ENCODE measurements around the gene NCKIPSD.

The NCKIPSD gene

DNA sequence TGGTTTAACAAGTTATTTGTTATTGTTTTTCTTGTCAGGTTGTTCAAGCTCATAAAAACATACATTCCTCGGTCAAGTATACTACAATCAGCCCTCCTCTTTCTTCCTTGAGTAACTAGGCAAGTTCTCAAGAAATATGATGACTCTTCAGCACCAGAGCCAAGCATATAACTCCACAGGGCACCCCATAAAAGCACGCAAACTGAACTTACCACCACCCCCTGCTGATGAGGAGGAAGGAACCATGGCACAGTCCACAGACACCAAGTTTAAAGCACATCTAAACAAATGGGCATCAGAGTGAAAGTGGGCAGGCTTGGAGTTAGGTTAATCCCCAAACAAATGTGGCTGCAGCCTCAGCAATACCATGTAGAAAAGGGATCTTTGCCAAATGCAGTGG, 26.0 kb upstream of the NCKIPSD start:
- H3K9me3 ChIP-seq (ENCODE audit: insufficient read depth, low read length, severe bottlenecking) = no peaks in the 10 kb centered on the region
- H4K20me1 ChIP-seq (ENCODE audit: insufficient read depth, low read length) = peaks cover 56% of the 10 kb centered on the region
- no peaks in the 10 kb centered on the region for H3K27me3 ChIP-seq (ENCODE audit: insufficient read depth, low read length, poor library complexity)
- peaks cover 74% of the 10 kb centered on the region for H3K36me3 ChIP-seq (ENCODE audit: insufficient read depth, low read length)
- peaks cover 97% of the 10 kb centered on the region for H3K79me2 ChIP-seq (ENCODE audit: insufficient read depth, low read length)
- no peak overlapping the region for H3K4me3 ChIP-seq (ENCODE audit: low read depth in 1 of 2, low read length in 2 of 2)
- TF ChIP-seq EZH2 (IDR thresholded peaks at IDR 0.05; ENCODE audit: borderline replicate concordance, low read depth, low read length, severe bottlenecking) = no peak
- TF ChIP-seq, protein P1, sequence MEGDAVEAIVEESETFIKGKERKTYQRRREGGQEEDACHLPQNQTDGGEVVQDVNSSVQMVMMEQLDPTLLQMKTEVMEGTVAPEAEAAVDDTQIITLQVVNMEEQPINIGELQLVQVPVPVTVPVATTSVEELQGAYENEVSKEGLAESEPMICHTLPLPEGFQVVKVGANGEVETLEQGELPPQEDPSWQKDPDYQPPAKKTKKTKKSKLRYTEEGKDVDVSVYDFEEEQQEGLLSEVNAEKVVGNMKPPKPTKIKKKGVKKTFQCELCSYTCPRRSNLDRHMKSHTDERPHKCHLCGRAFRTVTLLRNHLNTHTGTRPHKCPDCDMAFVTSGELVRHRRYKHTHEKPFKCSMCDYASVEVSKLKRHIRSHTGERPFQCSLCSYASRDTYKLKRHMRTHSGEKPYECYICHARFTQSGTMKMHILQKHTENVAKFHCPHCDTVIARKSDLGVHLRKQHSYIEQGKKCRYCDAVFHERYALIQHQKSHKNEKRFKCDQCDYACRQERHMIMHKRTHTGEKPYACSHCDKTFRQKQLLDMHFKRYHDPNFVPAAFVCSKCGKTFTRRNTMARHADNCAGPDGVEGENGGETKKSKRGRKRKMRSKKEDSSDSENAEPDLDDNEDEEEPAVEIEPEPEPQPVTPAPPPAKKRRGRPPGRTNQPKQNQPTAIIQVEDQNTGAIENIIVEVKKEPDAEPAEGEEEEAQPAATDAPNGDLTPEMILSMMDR (IDR thresholded peaks at IDR 0.05; ENCODE audit: borderline replicate concordance, extremely low read depth, low read length, poor library complexity, severe bottlenecking) = no peak
- H3K4me2 ChIP-seq (ENCODE audit: insufficient read depth, low read length) = no peak overlapping the region
- ATAC-seq (ENCODE audit: insufficient read depth, low read depth) (no peak), DNase-seq (no peak)
- peaks cover 36% of the 10 kb centered on the region for H3K4me1 ChIP-seq (ENCODE audit: insufficient read depth, low read length)
- H3K9ac ChIP-seq (ENCODE audit: low read depth, low read length) = no peak overlapping the region
- H2AFZ ChIP-seq (ENCODE audit: low read depth, low read length) = no peak overlapping the region
- H3K27ac ChIP-seq (ENCODE audit: low read length) = no peak overlapping the region

DNA sequence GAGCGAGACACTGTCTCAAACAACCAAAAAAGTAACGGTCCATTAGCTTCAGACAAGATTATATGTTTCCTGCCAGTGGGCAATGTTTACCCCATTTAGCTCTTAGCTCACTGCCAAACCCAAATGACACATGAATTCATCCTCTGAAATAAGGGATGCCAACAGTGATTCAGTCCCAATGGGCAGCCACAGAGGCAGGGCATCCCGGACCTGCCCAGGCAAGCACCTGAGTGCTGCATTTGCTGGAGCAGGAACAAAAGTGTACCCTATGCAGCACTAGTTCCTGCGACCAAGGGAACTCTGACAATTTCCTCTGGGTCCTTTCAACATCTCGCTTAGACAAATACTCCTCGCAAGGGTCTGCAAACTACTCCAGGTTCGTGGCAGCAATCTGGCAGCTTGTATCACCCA, 23.3 kb upstream of the NCKIPSD start:
- H3K9me3 ChIP-seq (ENCODE audit: insufficient read depth, low read length, severe bottlenecking) = no peaks in the 10 kb centered on the region
- ATAC-seq (ENCODE audit: insufficient read depth, low read depth) = no peak
- peaks cover 74% of the 10 kb centered on the region for H4K20me1 ChIP-seq (ENCODE audit: insufficient read depth, low read length)
- H2AFZ ChIP-seq (ENCODE audit: low read depth, low read length) = no peak overlapping the region
- no peak for DNase-seq
- H3K27ac ChIP-seq (ENCODE audit: low read length) = no peak overlapping the region
- H3K4me1 ChIP-seq (ENCODE audit: insufficient read depth, low read length) = peaks cover 16% of the 10 kb centered on the region
- H3K36me3 ChIP-seq (ENCODE audit: insufficient read depth, low read length) = peaks cover 74% of the 10 kb centered on the region
- no peak for TF ChIP-seq EZH2 (IDR thresholded peaks at IDR 0.05; ENCODE audit: borderline replicate concordance, low read depth, low read length, severe bottlenecking)
- TF ChIP-seq, protein P1 (IDR thresholded peaks at IDR 0.05; ENCODE audit: borderline replicate concordance, extremely low read depth, low read length, poor library complexity, severe bottlenecking) = no peak
- peaks cover 97% of the 10 kb centered on the region for H3K79me2 ChIP-seq (ENCODE audit: insufficient read depth, low read length)
- H3K4me2 ChIP-seq (ENCODE audit: insufficient read depth, low read length) = no peak overlapping the region
- no peak overlapping the region for H3K4me3 ChIP-seq (ENCODE audit: low read depth in 1 of 2, low read length in 2 of 2)
- H3K9ac ChIP-seq (ENCODE audit: low read depth, low read length) = no peak overlapping the region
- H3K27me3 ChIP-seq (ENCODE audit: insufficient read depth, low read length, poor library complexity) = no peaks in the 10 kb centered on the region

DNA sequence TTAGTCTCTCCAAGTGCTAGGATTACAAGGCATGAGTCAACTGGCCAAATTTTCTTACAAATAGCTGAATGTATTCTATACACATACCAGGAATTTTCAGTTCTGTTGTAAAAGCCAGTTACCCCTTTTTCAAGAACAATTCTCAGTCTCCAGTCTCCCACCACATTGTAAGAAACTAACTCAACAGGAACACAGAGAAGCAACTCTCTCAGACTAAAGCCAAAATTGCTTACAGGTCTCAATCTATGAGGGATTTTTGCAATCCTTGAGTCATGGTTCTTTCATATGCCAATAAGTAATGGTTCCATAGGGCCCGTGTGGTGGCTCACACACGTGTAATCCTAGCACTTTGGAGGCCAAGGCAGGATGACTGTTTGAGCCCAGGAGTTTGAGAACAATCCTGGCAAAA, 22.8 kb upstream of the NCKIPSD start:
- Histone ChIP-seq H3K27ac (ENCODE audit: low read length) (no peak overlapping the region), H3K36me3 (ENCODE audit: insufficient read depth, low read length) (peaks cover 70% of the 10 kb centered on the region), H3K4me3 (ENCODE audit: low read depth in 1 of 2, low read length in 2 of 2) (no peak overlapping the region), H3K9me3 (ENCODE audit: insufficient read depth, low read length, severe bottlenecking) (no peaks in the 10 kb centered on the region), H3K4me1 (ENCODE audit: insufficient read depth, low read length) (peaks cover 13% of the 10 kb centered on the region), H3K4me2 (ENCODE audit: insufficient read depth, low read length) (no peak overlapping the region), H3K27me3 (ENCODE audit: insufficient read depth, low read length, poor library complexity) (no peaks in the 10 kb centered on the region), H2AFZ (ENCODE audit: low read depth, low read length) (no peak overlapping the region), H3K9ac (ENCODE audit: low read depth, low read length) (no peak overlapping the region), H4K20me1 (ENCODE audit: insufficient read depth, low read length) (peaks cover 74% of the 10 kb centered on the region), H3K79me2 (ENCODE audit: insufficient read depth, low read length) (peaks cover 97% of the 10 kb centered on the region)
- TF ChIP-seq, protein P1 (IDR thresholded peaks at IDR 0.05; ENCODE audit: borderline replicate concordance, extremely low read depth, low read length, poor library complexity, severe bottlenecking) = no peak
- no peak for TF ChIP-seq EZH2 (IDR thresholded peaks at IDR 0.05; ENCODE audit: borderline replicate concordance, low read depth, low read length, severe bottlenecking)
- DNase-seq = no peak
- ATAC-seq (ENCODE audit: insufficient read depth, low read depth) = no peak

DNA sequence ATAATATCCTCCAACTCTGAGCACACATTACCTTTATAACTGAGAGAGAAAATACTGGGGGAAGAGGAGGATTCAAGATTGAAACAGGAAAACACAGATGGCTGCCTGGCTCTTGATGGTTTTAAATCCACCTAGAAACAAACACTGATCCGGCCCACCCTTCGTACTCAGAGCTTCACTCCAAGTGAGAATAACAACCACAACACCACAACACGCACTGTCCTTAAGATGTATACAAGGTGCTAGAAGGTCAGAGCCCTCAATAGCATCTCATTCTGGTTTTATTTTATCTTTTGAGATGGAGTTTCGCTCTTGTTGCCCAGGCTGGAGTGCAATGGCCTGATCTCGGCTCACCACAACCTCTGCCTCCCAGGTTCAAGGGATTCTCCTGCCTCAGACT, 21.4 kb upstream of the NCKIPSD start:
- Histone ChIP-seq H2AFZ (ENCODE audit: low read depth, low read length) (no peak overlapping the region), H3K36me3 (ENCODE audit: insufficient read depth, low read length) (peaks cover 69% of the 10 kb centered on the region), H4K20me1 (ENCODE audit: insufficient read depth, low read length) (peaks cover 80% of the 10 kb centered on the region), H3K27me3 (ENCODE audit: insufficient read depth, low read length, poor library complexity) (no peaks in the 10 kb centered on the region), H3K9me3 (ENCODE audit: insufficient read depth, low read length, severe bottlenecking) (no peaks in the 10 kb centered on the region), H3K4me1 (ENCODE audit: insufficient read depth, low read length) (peaks cover 8% of the 10 kb centered on the region; the same call in 1 of the 2 replicates), H3K4me3 (ENCODE audit: low read depth in 1 of 2, low read length in 2 of 2) (no peak overlapping the region), H3K79me2 (ENCODE audit: insufficient read depth, low read length) (peaks cover 97% of the 10 kb centered on the region), H3K9ac (ENCODE audit: low read depth, low read length) (no peak overlapping the region), H3K4me2 (ENCODE audit: insufficient read depth, low read length) (no peak overlapping the region), H3K27ac (ENCODE audit: low read length) (no peak overlapping the region)
- TF ChIP-seq, protein P1 (IDR thresholded peaks at IDR 0.05; ENCODE audit: borderline replicate concordance, extremely low read depth, low read length, poor library complexity, severe bottlenecking) = no peak
- TF ChIP-seq EZH2 (IDR thresholded peaks at IDR 0.05; ENCODE audit: borderline replicate concordance, low read depth, low read length, severe bottlenecking) = no peak
- no peak for DNase-seq
- no peak for ATAC-seq (ENCODE audit: insufficient read depth, low read depth)
